Panc1 (cell line): Measurements from ENCODE around the gene SIK3. TPM values are rescaled to one million over a fixed set of nuclear protein-coding genes. Genes with fewer than 3 reads are reported as not detected.

ENCODE experiments used
- ATAC-seq: fragments of 200-7000 bp; cut with Tn5 transposase; 2 replicates; pipeline ENCODE4 v1.9.1; 2020; ENCODE audit warnings: mild to moderate bottlenecking, moderate library complexity
- BruUV-seq: library from RNA; stranded (reverse); fragments of 400-500 nt; replicated peaks from 2 replicates; lab custom pipeline; 2021; lab: Mats Ljungman, UMichigan
- CTCF ChIA-PET: fragments of 300-600 bp; sonication (Branson Sonifier 250); formaldehyde crosslinking; loops from one replicate; lab custom pipeline; 2022; ENCODE audit warnings: antibody characterized with exemption; lab: Charles Lee
- POLR2A ChIA-PET: fragments of 300-600 bp; sonication (Branson Sonifier 250); formaldehyde crosslinking; loops from one replicate; lab custom pipeline; 2022; ENCODE audit warnings: antibody characterized with exemption; lab: Charles Lee
- DNase-seq: peaks from one replicate; pipeline ENCODE4 v3.0.0-alpha.2; 2010; ENCODE audit warnings: low read depth, low spot score
- H3K27ac ChIP-seq: 2 replicates; pipeline ENCODE4 v1.5.1; 2011; ENCODE audit warnings: mild to moderate bottlenecking, low read length, inconsistent platforms
- H3K27me3 ChIP-seq: fragments of 200-500 bp; sonication (Bioruptor generic); 2 replicates; pipeline ENCODE4 v1.6.0; 2014; ENCODE audit warnings: low read length, inconsistent platforms; ENCODE audit not compliant: control insufficient read depth, insufficient read depth
- H3K36me3 ChIP-seq: fragments of 200-500 bp; sonication (Bioruptor generic); 2 replicates; pipeline ENCODE4 v1.5.1; 2014; ENCODE audit warnings: inconsistent platforms, mild to moderate bottlenecking, low read length, moderate library complexity; ENCODE audit not compliant: control insufficient read depth, insufficient read depth
- H3K4me1 ChIP-seq: 2 replicates; pipeline ENCODE4 v1.5.1; 2011; ENCODE audit warnings: inconsistent platforms, mild to moderate bottlenecking, low read length, moderate library complexity; ENCODE audit not compliant: control insufficient read depth, insufficient read depth
- H3K4me3 ChIP-seq, 2 experiments: 2 replicates each; pipeline ENCODE4 v1.5.1; 2011 to 2012; ENCODE audit warnings: low read depth in 2 of 2, low read length in 2 of 2, mild to moderate bottlenecking in 2 of 2, inconsistent platforms in 1 of 2, moderate library complexity in 1 of 2
- H3K9me3 ChIP-seq: fragments of 200-500 bp; sonication (Bioruptor generic); 2 replicates; pipeline ENCODE4 v1.5.1; 2014; ENCODE audit warnings: low read depth, mild to moderate bottlenecking, inconsistent platforms, low read length, moderate library complexity; ENCODE audit not compliant: control insufficient read depth, insufficient read depth
- CTCF ChIP-seq: fragments of 450-650 bp; IDR thresholded peaks from 2 replicates; pipeline ENCODE4 v1.5.1; 2017; ENCODE audit warnings: mild to moderate bottlenecking
- POLR2AphosphoS5 ChIP-seq: IDR thresholded peaks from 2 replicates; pipeline ENCODE4 v1.6.1; 2012; ENCODE audit warnings: mild to moderate bottlenecking, low read depth, low read length, moderate library complexity
- SIN3A ChIP-seq: IDR thresholded peaks from 2 replicates; pipeline ENCODE4 v1.6.1; 2012; ENCODE audit warnings: low read depth, mild to moderate bottlenecking, low read length, moderate library complexity, borderline replicate concordance; ENCODE audit not compliant: insufficient read depth
- TCF7L2 ChIP-seq: IDR thresholded peaks from 2 replicates; pipeline ENCODE4 v1.6.1; 2011; ENCODE audit warnings: mild to moderate bottlenecking, low read depth, low read length, inconsistent platforms
- in situ Hi-C: cut with HindIII; loops from 2 replicates; pipeline ENCODE4 v1.10.0; 2016; ENCODE audit warnings: low sequenced_read_pairs, low pct_unique_long_range_greater_than_20kb
- intact Hi-C: fragments of 100-400 bp; cut with micrococcal nuclease; formaldehyde crosslinking; loops from one replicate; pipeline ENCODE4 v1.10.0; 2022; ENCODE audit not compliant: unreplicated experiment
- total RNA-seq: library from RNA; stranded (reverse); gene quantifications from one replicate; pipeline ENCODE4 v1.2.1, GENCODE V29; 2021; ENCODE audit not compliant: unreplicated experiment
- TF ChIP-seq, protein P1 (sequence below), 2 experiments: IDR thresholded peaks; 2 replicates each; pipeline ENCODE4 v1.6.1; 2011 to 2012; ENCODE audit warnings: low read depth in 2 of 2, control low read depth in 1 of 2, low read length in 1 of 2, mild to moderate bottlenecking in 1 of 2, moderate library complexity in 1 of 2; ENCODE audit not compliant: insufficient read depth in 1 of 2

Gene SIK3
- total RNA-seq, 1 experiment from 2014 or later = 39.7 TPM

GRCh38 chr11:117122556-117122955, 24.3 kb upstream of the SIK3 start:
- no peak for ATAC-seq
- no TSS peak for BruUV-seq
- Histone ChIP-seq H3K4me3 (no peak overlapping the region), H3K27me3 (peaks cover 2% of the 10 kb centered on the region; the same call in 1 of the 2 replicates), H3K36me3 (no peaks in the 10 kb centered on the region), H3K9me3 (no peaks in the 10 kb centered on the region), H3K4me1 (no peaks in the 10 kb centered on the region), H3K27ac (no peak overlapping the region)
- no peak for TF ChIP-seq CTCF
- TF ChIP-seq, protein P1, sequence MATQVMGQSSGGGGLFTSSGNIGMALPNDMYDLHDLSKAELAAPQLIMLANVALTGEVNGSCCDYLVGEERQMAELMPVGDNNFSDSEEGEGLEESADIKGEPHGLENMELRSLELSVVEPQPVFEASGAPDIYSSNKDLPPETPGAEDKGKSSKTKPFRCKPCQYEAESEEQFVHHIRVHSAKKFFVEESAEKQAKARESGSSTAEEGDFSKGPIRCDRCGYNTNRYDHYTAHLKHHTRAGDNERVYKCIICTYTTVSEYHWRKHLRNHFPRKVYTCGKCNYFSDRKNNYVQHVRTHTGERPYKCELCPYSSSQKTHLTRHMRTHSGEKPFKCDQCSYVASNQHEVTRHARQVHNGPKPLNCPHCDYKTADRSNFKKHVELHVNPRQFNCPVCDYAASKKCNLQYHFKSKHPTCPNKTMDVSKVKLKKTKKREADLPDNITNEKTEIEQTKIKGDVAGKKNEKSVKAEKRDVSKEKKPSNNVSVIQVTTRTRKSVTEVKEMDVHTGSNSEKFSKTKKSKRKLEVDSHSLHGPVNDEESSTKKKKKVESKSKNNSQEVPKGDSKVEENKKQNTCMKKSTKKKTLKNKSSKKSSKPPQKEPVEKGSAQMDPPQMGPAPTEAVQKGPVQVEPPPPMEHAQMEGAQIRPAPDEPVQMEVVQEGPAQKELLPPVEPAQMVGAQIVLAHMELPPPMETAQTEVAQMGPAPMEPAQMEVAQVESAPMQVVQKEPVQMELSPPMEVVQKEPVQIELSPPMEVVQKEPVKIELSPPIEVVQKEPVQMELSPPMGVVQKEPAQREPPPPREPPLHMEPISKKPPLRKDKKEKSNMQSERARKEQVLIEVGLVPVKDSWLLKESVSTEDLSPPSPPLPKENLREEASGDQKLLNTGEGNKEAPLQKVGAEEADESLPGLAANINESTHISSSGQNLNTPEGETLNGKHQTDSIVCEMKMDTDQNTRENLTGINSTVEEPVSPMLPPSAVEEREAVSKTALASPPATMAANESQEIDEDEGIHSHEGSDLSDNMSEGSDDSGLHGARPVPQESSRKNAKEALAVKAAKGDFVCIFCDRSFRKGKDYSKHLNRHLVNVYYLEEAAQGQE (IDR thresholded peaks at IDR 0.05; ENCODE audit: insufficient read depth in 1 of 2, low read depth in 2 of 2, low read length in 1 of 2) = no peak
- TF ChIP-seq POLR2AphosphoS5 = no peak
- TF ChIP-seq TCF7L2 = no peak
- no peak for TF ChIP-seq SIN3A
- intact Hi-C loops (no loop called here), in situ Hi-C loops (no loop called here)
- no peak for DNase-seq
- CTCF ChIA-PET = no interaction called here
- POLR2A ChIA-PET = no interaction called here

DNA sequence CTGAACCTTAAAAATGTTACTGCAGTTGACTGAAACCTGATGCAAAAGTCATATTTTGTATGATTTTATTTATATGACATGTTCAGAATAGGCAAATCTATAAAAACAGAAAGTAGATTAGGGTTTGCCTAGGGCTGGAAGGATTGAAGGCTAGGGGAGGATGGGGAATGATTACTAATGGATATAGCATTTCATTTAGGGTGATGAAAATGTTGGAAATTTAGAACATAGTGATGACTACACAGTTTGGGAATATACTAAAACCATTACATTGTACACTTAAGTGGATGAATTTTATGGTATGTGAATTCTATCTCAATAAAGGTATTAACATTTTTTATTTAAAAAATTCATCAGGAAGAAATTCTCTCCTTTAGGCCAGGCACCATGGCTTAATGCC, 22.9 kb upstream of the SIK3 start:
- ATAC-seq (no peak), DNase-seq (no peak)
- in situ Hi-C loops (no loop called here), intact Hi-C loops (no loop called here)
- no TSS peak for BruUV-seq
- Histone ChIP-seq H3K36me3 (no peaks in the 10 kb centered on the region), H3K4me3 (no peak overlapping the region), H3K4me1 (no peaks in the 10 kb centered on the region), H3K27ac (no peak overlapping the region), H3K27me3 (0 out of 2 replicates have a peak, but pooled peaks cover 2% of the 10 kb centered on the region), H3K9me3 (no peaks in the 10 kb centered on the region)
- TF ChIP-seq POLR2AphosphoS5 (no peak), SIN3A (no peak), CTCF (no peak), TCF7L2 (no peak)
- TF ChIP-seq, protein P1 (IDR thresholded peaks at IDR 0.05; ENCODE audit: insufficient read depth in 1 of 2, low read depth in 2 of 2, low read length in 1 of 2) = no peak
- ChIA-PET POLR2A (no interaction called here), CTCF (no interaction called here)
